ENCODE results near the gene SRGAP2C.
"Not testable (repeated sequence)": the region's sequence is repeated elsewhere in the genome, so short reads cannot be mapped to it uniquely, and the experiment has no call there.

SRGAP2C gene

GRCh38 chr1:121187914-121188313 lies 3.1 kb downstream of the SRGAP2C start:
- DNase-seq: not testable (repeated sequence)

- not testable (repeated sequence) for DNase-seq
These were observed 7.7 kb downstream of the SRGAP2C start for GRCh38 chr1:121192512-121192911.

GRCh38 chr1:121197095-121197882 lies 12.5 kb downstream of the SRGAP2C start:
- not testable (repeated sequence) for DNase-seq

- DNase-seq: not testable (repeated sequence)
These were observed 15.0 kb downstream of the SRGAP2C start for GRCh38 chr1:121199763-121200162.

GRCh38 chr1:121200232-121200631 lies 15.5 kb downstream of the SRGAP2C start:
- not testable (repeated sequence) for DNase-seq

- DNase-seq: peak; percentile 0
These were observed 16.5 kb downstream of the SRGAP2C start for GRCh38 chr1:121200985-121201981.

- DNase-seq: not testable (repeated sequence)
These were observed 18.2 kb downstream of the SRGAP2C start for GRCh38 chr1:121202986-121203385.

- not testable (repeated sequence) for DNase-seq
These were observed 21.3 kb downstream of the SRGAP2C start for GRCh38 chr1:121205786-121206711.

GRCh38 chr1:121207328-121207727 lies 22.6 kb downstream of the SRGAP2C start:
- DNase-seq: not testable (repeated sequence)

GRCh38 chr1:121208375-121208774 lies 23.6 kb downstream of the SRGAP2C start:
- DNase-seq: not testable (repeated sequence)

- DNase-seq: not testable (repeated sequence)
These were observed 26.0 kb downstream of the SRGAP2C start for GRCh38 chr1:121210778-121211177.

- DNase-seq: peak; percentile 76
These were observed 28.7 kb downstream of the SRGAP2C start for GRCh38 chr1:121213491-121213890.

GRCh38 chr1:121214544-121215156 lies 29.9 kb downstream of the SRGAP2C start:
- not testable (repeated sequence) for DNase-seq

GRCh38 chr1:121215699-121216417 lies 31.1 kb downstream of the SRGAP2C start:
- not testable (repeated sequence) for DNase-seq

GRCh38 chr1:121216676-121217075 lies 31.9 kb downstream of the SRGAP2C start:
- DNase-seq: not testable (repeated sequence)

- DNase-seq: not testable (repeated sequence)
These were observed 37.0 kb downstream of the SRGAP2C start for GRCh38 chr1:121221770-121222169.

GRCh38 chr1:121224714-121225113 lies 39.9 kb downstream of the SRGAP2C start:
- DNase-seq: not testable (repeated sequence)

GRCh38 chr1:121226295-121226904 lies 41.6 kb downstream of the SRGAP2C start:
- DNase-seq: not testable (repeated sequence)

- DNase-seq: not testable (repeated sequence)
These were observed 42.1 kb downstream of the SRGAP2C start for GRCh38 chr1:121226925-121227324.

GRCh38 chr1:121227544-121228330 lies 43.0 kb downstream of the SRGAP2C start:
- DNase-seq: not testable (repeated sequence)

All from hematopoietic multipotent progenitor cell treated with erythropoietin and hydrocortisone succinate and interleukin-3 and kit ligand, for 4 days (in vitro differentiated cells).